Measurements from ENCODE around the gene PLEKHA6. TPM values are rescaled to one million over a fixed set of nuclear protein-coding genes. Genes with fewer than 3 reads are reported as not detected.

The PLEKHA6 gene
- total and polyA plus RNA-seq, 2 donors (not counting 1 experiment from before 2014, with no cell fraction given), result 0.31 to 0.47 TPM

GRCh38 chr1:204261266-204261665, 98.5 kb downstream of the PLEKHA6 start:
- ChIA-PET CTCF (no interaction called here), POLR2A (no interaction called here)

GRCh38 chr1:204260601-204261197, 99.0 kb downstream of the PLEKHA6 start:
- CTCF ChIA-PET, result no interaction called here
- no peak for TF ChIP-seq EZH2 (IDR thresholded peaks at IDR 0.05; ENCODE audit: borderline replicate concordance, insufficient read depth, low read depth, low read length, poor library complexity, severe bottlenecking)
- no peaks in the 10 kb centered on the region for H4K20me1 ChIP-seq (ENCODE audit: control insufficient read depth, insufficient read depth, low read length, poor library complexity, severe bottlenecking)

More at GRCh38 chr1:204261266-204261665, 98.5 kb downstream of the PLEKHA6 start:
- H3K4me3 ChIP-seq (ENCODE audit: control extremely low read depth in 1 of 5, extremely low read depth in 1 of 5, insufficient read depth in 1 of 5, low read depth in 2 of 5, low read length in 4 of 5), result no peak overlapping the region
- no peak overlapping the region for H2AFZ ChIP-seq (ENCODE audit: insufficient read depth, low read depth, low read length, poor library complexity, severe bottlenecking)
- H3K36me3 ChIP-seq (replicated peaks in 1 of 2; ENCODE audit: control extremely low read depth in 1 of 2, control insufficient read depth in 1 of 2, extremely low read depth in 1 of 2, insufficient read depth in 2 of 2, low read length in 1 of 2), result no peaks in the 10 kb centered on the region
- Mint-ChIP-seq H3K9me3 (ENCODE audit: insufficient read depth) (no peaks in the 10 kb centered on the region), H3K4me1 (no peaks in the 10 kb centered on the region), H3K27me3 (peaks cover 16% of the 10 kb centered on the region), H3K4me3 (no peak overlapping the region), H3K27ac (no peak overlapping the region)
- no peak overlapping the region for H3K27ac ChIP-seq (ENCODE audit: low read length in 2 of 2)
- 93% methylated on average over 10 of the region's 12 CpGs for whole genome bisulfite sequencing (ENCODE audit: insufficient coverage)
- H3K4me2 ChIP-seq (replicated peaks; ENCODE audit: low read depth, low read length, poor library complexity, severe bottlenecking), result no peak overlapping the region
- no peaks in the 10 kb centered on the region for H3K79me2 ChIP-seq (ENCODE audit: control insufficient read depth, insufficient read depth, low read length)
- intact Hi-C loops (cut with micrococcal nuclease), result no loop called here
- no peaks in the 10 kb centered on the region for H3K4me1 ChIP-seq (ENCODE audit: control insufficient read depth in 2 of 2, insufficient read depth in 2 of 2, low read length in 2 of 2)
- no peak for TF ChIP-seq CTCF (IDR thresholded peaks at IDR 0.05)
- no peak for TF ChIP-seq EZH2 (IDR thresholded peaks at IDR 0.05; ENCODE audit: borderline replicate concordance, insufficient read depth, low read depth, low read length, poor library complexity, severe bottlenecking)
- no peaks in the 10 kb centered on the region for H4K20me1 ChIP-seq (ENCODE audit: control insufficient read depth, insufficient read depth, low read length, poor library complexity, severe bottlenecking)
- H3K9ac ChIP-seq (ENCODE audit: low read length), result no peak overlapping the region
- DNase-seq (no peak), ATAC-seq (ENCODE audit: low read depth) (no peak)
- no peaks in the 10 kb centered on the region for H3K9me3 ChIP-seq (ENCODE audit: control extremely low read depth in 1 of 3, control insufficient read depth in 2 of 3, insufficient read depth in 1 of 3, low read length in 2 of 3)
- no peaks in the 10 kb centered on the region for H3K27me3 ChIP-seq (replicated peaks in 1 of 4; ENCODE audit: control extremely low read depth in 1 of 4, control insufficient read depth in 3 of 4, insufficient read depth in 4 of 4, low read length in 3 of 4)

More at GRCh38 chr1:204260601-204261197, 99.0 kb downstream of the PLEKHA6 start:
- H3K27me3 ChIP-seq (replicated peaks in 1 of 4; ENCODE audit: control extremely low read depth in 1 of 4, control insufficient read depth in 3 of 4, insufficient read depth in 4 of 4, low read length in 3 of 4), result no peaks in the 10 kb centered on the region
- ATAC-seq (ENCODE audit: low read depth) (no peak), DNase-seq (no peak)
- no peaks in the 10 kb centered on the region for H3K79me2 ChIP-seq (ENCODE audit: control insufficient read depth, insufficient read depth, low read length)
- POLR2A ChIA-PET, result no interaction called here
- no peak overlapping the region for H3K27ac Mint-ChIP-seq
- no peak overlapping the region for H3K4me3 Mint-ChIP-seq
- no peaks in the 10 kb centered on the region for H3K36me3 ChIP-seq (replicated peaks in 1 of 2; ENCODE audit: control extremely low read depth in 1 of 2, control insufficient read depth in 1 of 2, extremely low read depth in 1 of 2, insufficient read depth in 2 of 2, low read length in 1 of 2)
- no peak overlapping the region for H3K4me3 ChIP-seq (ENCODE audit: control extremely low read depth in 1 of 5, extremely low read depth in 1 of 5, insufficient read depth in 1 of 5, low read depth in 2 of 5, low read length in 4 of 5)
- no peak overlapping the region for H2AFZ ChIP-seq (ENCODE audit: insufficient read depth, low read depth, low read length, poor library complexity, severe bottlenecking)
- no peak overlapping the region for H3K27ac ChIP-seq (ENCODE audit: low read length in 2 of 2)
- no peaks in the 10 kb centered on the region for H3K4me1 ChIP-seq (ENCODE audit: control insufficient read depth in 2 of 2, insufficient read depth in 2 of 2, low read length in 2 of 2)
- WGBS (ENCODE audit: insufficient coverage), result 91% methylated on average over 10 of the region's 14 CpGs
- peaks cover 19% of the 10 kb centered on the region for H3K27me3 Mint-ChIP-seq
- H3K9me3 Mint-ChIP-seq (ENCODE audit: insufficient read depth), result no peaks in the 10 kb centered on the region
- no peak overlapping the region for H3K9ac ChIP-seq (ENCODE audit: low read length)
- intact Hi-C loops (cut with micrococcal nuclease), result no loop called here
- no peaks in the 10 kb centered on the region for H3K9me3 ChIP-seq (ENCODE audit: control extremely low read depth in 1 of 3, control insufficient read depth in 2 of 3, insufficient read depth in 1 of 3, low read length in 2 of 3)
- H3K4me1 Mint-ChIP-seq, result no peaks in the 10 kb centered on the region
- H3K4me2 ChIP-seq (replicated peaks; ENCODE audit: low read depth, low read length, poor library complexity, severe bottlenecking), result no peak overlapping the region
